Sigmoid colon (tissue), 4 donors: ENCODE measurements around the gene BRD4.

ENCODE experiments used
- CTCF ChIP-seq, 4 experiments: fragments of 450-650 bp in 3 of 4; fragments of 200-600 bp in 1 of 4; IDR thresholded peaks; one replicate each; pipeline ENCODE4 v1.5.1; 2016 to 2019; ENCODE audit warnings: antibody characterized with exemption in 4 of 4, mild to moderate bottlenecking in 3 of 4, moderate library complexity in 2 of 4
- EP300 ChIP-seq, 4 donors: sonication (generic); formaldehyde crosslinking; IDR thresholded peaks; one replicate each; pipeline ENCODE4 v1.6.1; 2017; ENCODE audit warnings: antibody characterized with exemption in 4 of 4
- POLR2A ChIP-seq, 2 donors: fragments of 450-650 bp; IDR thresholded peaks; one replicate each; pipeline ENCODE4 v1.6.1; 2016; ENCODE audit warnings: antibody characterized with exemption in 2 of 2, mild to moderate bottlenecking in 2 of 2, moderate library complexity in 2 of 2

GRCh38 chr19:15265214-15265849 lies 67.0 kb downstream of the BRD4 start:
- TF ChIP-seq CTCF (IDR thresholded peaks at IDR 0.05) (no peak), POLR2A (IDR thresholded peaks at IDR 0.05) (no peak), EP300 (IDR thresholded peaks at IDR 0.05) (no peak)
